ENCODE measurements around the gene MGAT4D. TPM values are rescaled to one million over a fixed set of nuclear protein-coding genes. Genes with fewer than 3 reads are reported as not detected.
A peak's percentile ranks its signal among the peaks of the same experiment; 100 is the strongest.

The MGAT4D gene
- 10 to 100 TPM in 1 of 2 donors, 1 to 10 TPM in 1; 9.4 to 14.8 TPM for total RNA-seq
- polyA plus RNA-seq (ENCODE audit: insufficient read depth, low read depth, low replicate concordance) = 38.6 TPM
- long read RNA-seq, donor 1 = 0 reads
- long read RNA-seq, donor 2 = 0 reads

DNA sequence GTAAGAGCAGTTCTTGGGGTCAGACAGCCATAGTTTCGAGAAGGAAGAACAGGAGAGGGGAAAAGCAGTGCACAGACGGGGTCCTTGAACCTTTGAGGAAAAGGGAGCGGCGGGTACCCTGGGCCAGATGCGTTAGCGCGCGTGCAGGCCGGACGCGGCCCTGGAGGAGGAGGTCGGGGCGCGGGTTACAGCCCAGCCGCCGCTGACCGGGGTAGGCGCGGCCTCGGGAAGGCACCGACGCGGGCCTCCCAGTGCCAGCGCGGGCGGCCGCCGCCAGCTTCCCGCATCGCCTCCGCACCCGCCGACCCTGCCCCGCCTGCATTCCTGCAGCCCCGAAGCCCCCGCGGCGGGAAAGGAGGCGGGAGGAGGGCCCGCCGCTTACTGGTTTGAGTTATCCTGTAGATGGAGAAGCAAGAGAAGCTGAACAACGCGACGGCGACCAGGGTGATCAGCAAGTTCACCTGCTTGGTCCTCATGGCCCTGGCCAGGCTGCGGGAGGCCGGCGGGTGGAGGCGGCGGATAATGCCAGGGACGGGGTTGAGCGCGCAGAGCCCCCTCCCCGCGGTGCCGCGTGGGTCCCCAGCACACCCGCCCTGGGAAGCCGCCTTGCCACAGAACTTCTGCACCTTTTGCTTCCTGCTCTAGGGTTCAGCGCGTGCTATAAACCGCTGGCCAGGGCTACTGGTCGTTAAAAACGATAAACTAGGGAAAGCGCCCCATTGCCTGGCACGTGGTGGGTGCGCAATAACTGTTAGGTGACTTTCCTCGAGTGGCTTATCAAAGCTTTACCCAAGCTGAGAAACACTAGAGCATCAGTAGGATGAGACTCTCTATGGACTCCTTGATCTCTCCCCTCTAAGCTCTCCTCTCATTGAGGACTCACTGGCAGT lies at the start of gene MGAT4D:
Gene MGAT4D, minus strand, starts transcription at position 547 of the 890 bp plus-strand sequence. Its CDS starts 71 bp downstream, at position 476.
- TF ChIP-seq POLR2A (IDR thresholded peaks at IDR 0.05) = no peak
- TF ChIP-seq, protein P1, sequence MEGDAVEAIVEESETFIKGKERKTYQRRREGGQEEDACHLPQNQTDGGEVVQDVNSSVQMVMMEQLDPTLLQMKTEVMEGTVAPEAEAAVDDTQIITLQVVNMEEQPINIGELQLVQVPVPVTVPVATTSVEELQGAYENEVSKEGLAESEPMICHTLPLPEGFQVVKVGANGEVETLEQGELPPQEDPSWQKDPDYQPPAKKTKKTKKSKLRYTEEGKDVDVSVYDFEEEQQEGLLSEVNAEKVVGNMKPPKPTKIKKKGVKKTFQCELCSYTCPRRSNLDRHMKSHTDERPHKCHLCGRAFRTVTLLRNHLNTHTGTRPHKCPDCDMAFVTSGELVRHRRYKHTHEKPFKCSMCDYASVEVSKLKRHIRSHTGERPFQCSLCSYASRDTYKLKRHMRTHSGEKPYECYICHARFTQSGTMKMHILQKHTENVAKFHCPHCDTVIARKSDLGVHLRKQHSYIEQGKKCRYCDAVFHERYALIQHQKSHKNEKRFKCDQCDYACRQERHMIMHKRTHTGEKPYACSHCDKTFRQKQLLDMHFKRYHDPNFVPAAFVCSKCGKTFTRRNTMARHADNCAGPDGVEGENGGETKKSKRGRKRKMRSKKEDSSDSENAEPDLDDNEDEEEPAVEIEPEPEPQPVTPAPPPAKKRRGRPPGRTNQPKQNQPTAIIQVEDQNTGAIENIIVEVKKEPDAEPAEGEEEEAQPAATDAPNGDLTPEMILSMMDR (IDR thresholded peaks at IDR 0.05) = no peak
- Histone ChIP-seq H3K4me3 (peak within 1 kb of the TSS; percentile 34 to 55), H3K4me1 (no peaks in the 10 kb centered on the region), H3K9me3 (no peaks in the 10 kb centered on the region), H3K27me3 (no peaks in the 10 kb centered on the region), H3K36me3 (ENCODE audit: low read depth, missing control alignments) (no peaks in the 10 kb centered on the region), H3K27ac (no peak within 1 kb of the TSS)
- DNase-seq = peak; percentile 21
- intact Hi-C loops (cut with DNase I; ENCODE audit: low total_unique reads) = no loop called here
- WGBS, 2 donors = 10 to 14% methylated on average over 46 to 52 of the region's 68 CpGs

GRCh38 chr4:140533951-140534480 lies 35.9 kb upstream of the MGAT4D start:
- H3K4me1 ChIP-seq = no peaks in the 10 kb centered on the region
- no peak overlapping the region for H3K4me3 ChIP-seq
- DNase-seq = no peak
- H3K27me3 ChIP-seq = no peaks in the 10 kb centered on the region
- TF ChIP-seq, protein P1 (IDR thresholded peaks at IDR 0.05) = no peak
- TF ChIP-seq POLR2A (IDR thresholded peaks at IDR 0.05) = no peak
- H3K36me3 ChIP-seq (ENCODE audit: low read depth, missing control alignments) = no peaks in the 10 kb centered on the region
- H3K27ac ChIP-seq = no peak overlapping the region
- no peaks in the 10 kb centered on the region for H3K9me3 ChIP-seq
- intact Hi-C loops (cut with DNase I; ENCODE audit: low total_unique reads) = no loop called here
- WGBS, 2 donors = 86% methylated on average over 4 of the region's 4 CpGs

- no peaks in the 10 kb centered on the region for H3K36me3 ChIP-seq (ENCODE audit: low read depth, missing control alignments)
Measured at GRCh38 chr4:140529434-140529833, 31.3 kb upstream of the MGAT4D start.

GRCh38 chr4:140523857-140524742 lies 26.0 kb upstream of the MGAT4D start, which contains the start of gene ELMOD2:
Gene ELMOD2 (plus strand): TSS chr4:140524168. CDS start chr4:140525429, 1,261 bp downstream.
- 0% methylated on average over 55 to 76 of the region's 77 CpGs for WGBS, 2 donors
- DNase-seq = peak; percentile 100
- Histone ChIP-seq H3K9me3 (no peaks in the 10 kb centered on the region), H3K27ac (peak within 1 kb of the TSS; percentile 48 to 81), H3K27me3 (no peaks in the 10 kb centered on the region), H3K36me3 (ENCODE audit: low read depth, missing control alignments) (no peaks in the 10 kb centered on the region), H3K4me3 (peak within 1 kb of the TSS; percentile 82 to 88), H3K4me1 (no peaks in the 10 kb centered on the region)
- intact Hi-C loops (cut with DNase I; ENCODE audit: low total_unique reads) = no loop called here
- TF ChIP-seq, protein P1 (IDR thresholded peaks at IDR 0.05) = peak; percentile 77 to 90 (median 83)
- TF ChIP-seq POLR2A (IDR thresholded peaks at IDR 0.05) = no peak

More at GRCh38 chr4:140529434-140529833, 31.3 kb upstream of the MGAT4D start:
- Histone ChIP-seq H3K9me3 (no peaks in the 10 kb centered on the region), H3K4me3 (no peak overlapping the region), H3K27me3 (no peaks in the 10 kb centered on the region), H3K27ac (no peak overlapping the region), H3K4me1 (no peaks in the 10 kb centered on the region)
- 76 to 82% methylated on average over 1 of the region's 1 CpG for WGBS, 2 donors
- intact Hi-C loops (cut with DNase I; ENCODE audit: low total_unique reads) = no loop called here
- TF ChIP-seq, protein P1 (IDR thresholded peaks at IDR 0.05) = no peak
- no peak for TF ChIP-seq POLR2A (IDR thresholded peaks at IDR 0.05)
- peak; percentile 50 for DNase-seq

Measured in testis (tissue), 5 donors.